Mesenchymal stem cell (in vitro differentiated cells and primary cell): ENCODE results near the gene KIAA1671.
"Not testable (repeated sequence)": the region's sequence is repeated elsewhere in the genome, so short reads cannot be mapped to it uniquely, and the experiment has no call there.

Experiments used
- DNase-seq: peaks from one replicate; pipeline ENCODE4 v3.0.0-alpha.2; 2013
- H2AFZ ChIP-seq: one replicate; pipeline ENCODE4 v1.6.1; 2013; ENCODE audit warnings: low read depth, mild to moderate bottlenecking, control low read depth, inconsistent platforms, low read length, moderate library complexity
- H2AK5ac ChIP-seq: 2 replicates; pipeline ENCODE4 v1.6.1; 2013; ENCODE audit warnings: low read length, moderate library complexity, mild to moderate bottlenecking, inconsistent platforms; ENCODE audit not compliant: severe bottlenecking
- H2BK120ac ChIP-seq: one replicate; pipeline ENCODE4 v1.6.1; 2013; ENCODE audit warnings: low read depth, mild to moderate bottlenecking, inconsistent platforms, low read length, moderate library complexity
- H2BK12ac ChIP-seq, 2 experiments: one replicate each; pipeline ENCODE4 v1.6.1; 2013; ENCODE audit warnings: inconsistent platforms in 2 of 2, low read length in 2 of 2, mild to moderate bottlenecking in 2 of 2, moderate library complexity in 2 of 2, control low read depth in 1 of 2
- H2BK15ac ChIP-seq: one replicate; pipeline ENCODE4 v1.6.1; 2013; ENCODE audit warnings: mild to moderate bottlenecking, low read depth, inconsistent platforms; ENCODE audit not compliant: poor library complexity, severe bottlenecking
- H2BK5ac ChIP-seq: 2 replicates; pipeline ENCODE4 v1.6.1; 2013; ENCODE audit warnings: low read depth, mild to moderate bottlenecking, low read length, control low read depth, inconsistent platforms; ENCODE audit not compliant: poor library complexity, severe bottlenecking
- H3K14ac ChIP-seq, 2 experiments: one replicate each; pipeline ENCODE4 v1.6.1; 2013; ENCODE audit warnings: inconsistent platforms in 2 of 2, low read length in 2 of 2, control low read depth in 1 of 2, mild to moderate bottlenecking in 1 of 2, moderate library complexity in 1 of 2
- H3K18ac ChIP-seq, 2 experiments: one replicate each; pipeline ENCODE4 v1.6.1; 2013; ENCODE audit warnings: inconsistent platforms in 2 of 2, low read length in 2 of 2, control low read depth in 1 of 2, low read depth in 1 of 2, mild to moderate bottlenecking in 1 of 2
- H3K23ac ChIP-seq, 2 experiments: one replicate each; pipeline ENCODE4 v1.6.1; 2013; ENCODE audit warnings: inconsistent platforms in 2 of 2, low read length in 2 of 2, mild to moderate bottlenecking in 2 of 2, moderate library complexity in 2 of 2, control low read depth in 1 of 2
- H3K27ac ChIP-seq: 2 replicates; pipeline ENCODE4 v1.5.1; 2013; ENCODE audit warnings: mild to moderate bottlenecking, moderate library complexity, low read length, control low read depth, inconsistent platforms; ENCODE audit not compliant: poor library complexity, severe bottlenecking
- H3K27me3 ChIP-seq, 2 experiments: 2 replicates each; pipeline versions ENCODE4 v1.6.1 to v1.7.0; 2013; ENCODE audit warnings: low read length in 2 of 2, mild to moderate bottlenecking in 2 of 2, moderate library complexity in 2 of 2, control low read depth in 1 of 2, inconsistent platforms in 1 of 2; ENCODE audit not compliant: control insufficient read depth in 1 of 2, insufficient read depth in 1 of 2
- H3K36me3 ChIP-seq, 2 experiments: 2 replicates each; pipeline versions ENCODE4 v1.6.1 to v1.7.0; 2013; ENCODE audit warnings: low read length in 2 of 2, control low read depth in 1 of 2, inconsistent platforms in 1 of 2, low read depth in 1 of 2, mild to moderate bottlenecking in 1 of 2; ENCODE audit not compliant: insufficient read depth in 2 of 2, control insufficient read depth in 1 of 2
- H3K4ac ChIP-seq, 2 experiments: one replicate each; pipeline ENCODE4 v1.6.1; 2013; ENCODE audit warnings: inconsistent platforms in 2 of 2, low read length in 2 of 2, mild to moderate bottlenecking in 2 of 2, moderate library complexity in 2 of 2, control low read depth in 1 of 2, low read depth in 1 of 2
- H3K4me1 ChIP-seq: 2 replicates; pipeline ENCODE4 v1.6.1; 2013; ENCODE audit warnings: low read depth, low read length, control low read depth; ENCODE audit not compliant: control insufficient read depth, insufficient read depth
- H3K4me2 ChIP-seq: 2 replicates; pipeline ENCODE4 v1.6.1; 2013; ENCODE audit warnings: low read length, mild to moderate bottlenecking, inconsistent platforms; ENCODE audit not compliant: poor library complexity, severe bottlenecking
- H3K4me3 ChIP-seq, 2 experiments: 2 replicates each; pipeline versions ENCODE4 v1.5.1 to v1.7.0; 2013; ENCODE audit warnings: low read length in 2 of 2, mild to moderate bottlenecking in 2 of 2, control low read depth in 1 of 2, low read depth in 1 of 2; ENCODE audit not compliant: insufficient read depth in 1 of 2
- H3K79me1 ChIP-seq: replicated peaks from 2 replicates; pipeline ENCODE4 v1.6.1; 2013; ENCODE audit warnings: mild to moderate bottlenecking, control low read depth, low read length, inconsistent platforms; ENCODE audit not compliant: poor library complexity, severe bottlenecking
- H3K9ac ChIP-seq: 2 replicates; pipeline ENCODE4 v1.7.0; 2013; ENCODE audit warnings: mild to moderate bottlenecking, low read length, moderate library complexity
- H3K9me3 ChIP-seq: 2 replicates; pipeline ENCODE4 v1.7.0; 2013; ENCODE audit warnings: mild to moderate bottlenecking, low read length; ENCODE audit not compliant: control insufficient read depth
- H4K8ac ChIP-seq: one replicate; pipeline ENCODE4 v1.6.1; 2013; ENCODE audit warnings: inconsistent platforms, mild to moderate bottlenecking, low read length, moderate library complexity
- H4K91ac ChIP-seq: one replicate; pipeline ENCODE4 v1.6.1; 2013; ENCODE audit warnings: mild to moderate bottlenecking, low read length, inconsistent platforms
- WGBS: methylation state at CpG from one replicate; pipeline ENCODE4 v1.1.7; 2013; ENCODE audit warnings: mixed read lengths; 5-methylcytosine and 5-hydroxymethylcytosine counted together

KIAA1671 gene

DNA sequence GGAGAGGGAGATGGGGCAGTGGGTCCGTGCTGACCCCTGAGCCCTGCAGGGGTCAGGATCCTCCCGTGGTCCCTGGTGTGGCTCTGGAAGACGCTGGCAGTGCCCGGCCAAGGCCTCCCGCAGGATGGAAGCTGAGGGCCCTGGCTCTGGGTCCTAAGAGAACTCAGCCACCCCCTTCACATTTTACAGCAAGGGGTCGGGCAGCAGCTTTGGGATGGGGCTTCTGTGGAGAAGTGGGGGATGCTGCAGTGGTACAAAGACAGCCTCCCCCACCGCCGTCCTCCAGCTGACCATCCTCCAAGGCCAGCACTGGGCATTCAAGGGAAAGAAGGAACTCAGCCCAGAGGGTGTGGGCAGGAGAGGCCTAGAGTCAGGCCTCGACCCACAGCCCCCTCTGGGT, 225.4 kb downstream of the KIAA1671 start:
- Histone ChIP-seq H3K14ac (no peak overlapping the region), H2BK12ac (no peak overlapping the region)
- 85% methylated on average over 7 of the region's 9 CpGs for WGBS

DNA sequence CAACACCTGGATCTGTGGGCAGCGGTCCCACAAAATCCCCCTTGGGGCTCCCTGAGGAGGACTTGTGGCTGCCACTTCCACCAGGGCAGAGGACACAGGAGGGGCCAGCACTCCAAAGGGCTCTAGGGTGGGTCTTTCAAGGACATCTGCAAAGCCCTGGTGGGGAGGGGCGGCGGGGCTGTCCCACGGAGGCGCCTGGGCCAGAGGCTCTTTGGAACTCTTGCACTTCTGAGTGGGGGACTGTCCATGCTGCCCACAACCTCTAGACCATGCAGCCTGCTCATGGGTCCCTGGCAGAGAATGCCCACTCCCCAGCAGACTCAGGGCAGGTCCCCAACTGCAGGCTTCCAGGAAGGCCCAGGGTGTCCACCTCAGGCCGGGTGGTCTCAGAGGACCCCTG, 225.8 kb downstream of the KIAA1671 start:
- H2BK15ac ChIP-seq, H3K4me1 ChIP-seq, H2BK120ac ChIP-seq, H3K9ac ChIP-seq, H4K91ac ChIP-seq, H3K79me1 ChIP-seq, H2AK5ac ChIP-seq, H2BK12ac ChIP-seq, H4K8ac ChIP-seq, H2BK5ac ChIP-seq, H3K27me3 ChIP-seq, H3K4me3 ChIP-seq, H3K27ac ChIP-seq, H3K18ac ChIP-seq, H3K4me2 ChIP-seq, DNase-seq, H3K14ac ChIP-seq, H3K4ac ChIP-seq, H2AFZ ChIP-seq, H3K23ac ChIP-seq: not testable (repeated sequence)
- Histone ChIP-seq H3K36me3 (peaks cover 19 to 20% of the 10 kb centered on the region in 2 experiments), H3K9me3 (peaks cover 15% of the 10 kb centered on the region)
- 84% methylated on average over 6 of the region's 6 CpGs for WGBS

More for the DNA sequence above, 225.4 kb downstream of the KIAA1671 start:
- H3K9me3 ChIP-seq = peaks cover 15% of the 10 kb centered on the region
- H3K4me2 ChIP-seq = no peak overlapping the region
- no peak overlapping the region for H4K91ac ChIP-seq
- H3K36me3 ChIP-seq = peaks cover 19 to 20% of the 10 kb centered on the region in 2 experiments
- no peak overlapping the region for H3K4ac ChIP-seq
- no peak overlapping the region for H3K18ac ChIP-seq
- peaks cover 0 to 3% of the 10 kb centered on the region in 2 experiments for H3K27me3 ChIP-seq
- H3K4me3 ChIP-seq = no peak overlapping the region
- no peak overlapping the region for H3K9ac ChIP-seq
- peaks cover 1% of the 10 kb centered on the region for H3K4me1 ChIP-seq
- no peak for DNase-seq
- H2AFZ ChIP-seq = no peak overlapping the region
- no peak overlapping the region for H2AK5ac ChIP-seq
- no peaks in the 10 kb centered on the region for H3K79me1 ChIP-seq
- H2BK5ac ChIP-seq = no peak overlapping the region
- no peak overlapping the region for H2BK15ac ChIP-seq
- no peak overlapping the region for H2BK120ac ChIP-seq
- no peak overlapping the region for H4K8ac ChIP-seq
- no peak overlapping the region for H3K27ac ChIP-seq
- H3K23ac ChIP-seq = no peak overlapping the region

DNA sequence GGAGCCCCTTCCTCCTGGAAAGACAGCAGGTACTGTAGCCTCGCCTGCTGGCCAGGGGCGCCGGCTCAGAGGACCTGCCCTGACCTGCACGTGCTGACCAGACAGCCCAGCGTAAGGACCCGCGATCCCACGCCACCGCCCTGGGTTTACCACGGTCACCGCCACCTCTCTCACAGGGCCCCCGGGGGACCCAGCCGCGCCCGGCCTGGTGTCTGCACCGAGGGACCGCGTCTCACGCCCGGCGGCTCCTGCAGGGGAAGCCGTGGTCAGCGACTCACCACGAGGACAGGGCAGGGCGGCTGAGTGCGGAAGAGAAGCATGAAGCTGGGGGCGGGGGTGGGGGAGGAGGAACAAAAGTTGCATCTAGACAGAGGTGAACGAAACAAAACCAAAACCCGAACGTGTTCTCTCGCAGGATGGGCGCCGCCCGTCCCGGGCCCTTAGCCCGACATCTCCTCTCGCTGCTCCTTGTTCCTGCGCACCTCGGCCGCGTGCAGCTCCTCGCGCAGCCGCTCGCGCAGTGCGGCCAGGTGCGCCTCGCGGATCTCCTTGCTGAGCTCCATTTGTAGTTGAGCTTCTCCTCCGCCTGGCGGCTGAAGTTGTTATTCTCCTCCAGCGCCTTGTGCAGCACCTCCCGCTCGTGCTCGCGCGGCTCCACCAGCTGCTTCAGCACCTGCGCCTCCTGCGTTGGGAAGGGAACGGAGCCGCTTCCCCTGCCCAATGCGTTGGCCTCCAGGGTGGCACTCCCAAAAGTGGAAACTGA, 226.5 kb downstream of the KIAA1671 start:
- H2AFZ ChIP-seq, H2BK12ac ChIP-seq, H2BK15ac ChIP-seq, H3K23ac ChIP-seq, H3K18ac ChIP-seq, H3K9ac ChIP-seq, H4K91ac ChIP-seq, H3K4ac ChIP-seq, DNase-seq, H4K8ac ChIP-seq, H3K4me1 ChIP-seq, H2BK5ac ChIP-seq, H3K4me2 ChIP-seq, H3K4me3 ChIP-seq, H2BK120ac ChIP-seq, H2AK5ac ChIP-seq, H3K14ac ChIP-seq, H3K27me3 ChIP-seq, H3K79me1 ChIP-seq, H3K27ac ChIP-seq: not testable (repeated sequence)
- Histone ChIP-seq H3K9me3 (peaks cover 15% of the 10 kb centered on the region), H3K36me3 (peaks cover 15 to 17% of the 10 kb centered on the region in 2 experiments)
- 91% methylated on average over 39 of the region's 63 CpGs for WGBS

DNA sequence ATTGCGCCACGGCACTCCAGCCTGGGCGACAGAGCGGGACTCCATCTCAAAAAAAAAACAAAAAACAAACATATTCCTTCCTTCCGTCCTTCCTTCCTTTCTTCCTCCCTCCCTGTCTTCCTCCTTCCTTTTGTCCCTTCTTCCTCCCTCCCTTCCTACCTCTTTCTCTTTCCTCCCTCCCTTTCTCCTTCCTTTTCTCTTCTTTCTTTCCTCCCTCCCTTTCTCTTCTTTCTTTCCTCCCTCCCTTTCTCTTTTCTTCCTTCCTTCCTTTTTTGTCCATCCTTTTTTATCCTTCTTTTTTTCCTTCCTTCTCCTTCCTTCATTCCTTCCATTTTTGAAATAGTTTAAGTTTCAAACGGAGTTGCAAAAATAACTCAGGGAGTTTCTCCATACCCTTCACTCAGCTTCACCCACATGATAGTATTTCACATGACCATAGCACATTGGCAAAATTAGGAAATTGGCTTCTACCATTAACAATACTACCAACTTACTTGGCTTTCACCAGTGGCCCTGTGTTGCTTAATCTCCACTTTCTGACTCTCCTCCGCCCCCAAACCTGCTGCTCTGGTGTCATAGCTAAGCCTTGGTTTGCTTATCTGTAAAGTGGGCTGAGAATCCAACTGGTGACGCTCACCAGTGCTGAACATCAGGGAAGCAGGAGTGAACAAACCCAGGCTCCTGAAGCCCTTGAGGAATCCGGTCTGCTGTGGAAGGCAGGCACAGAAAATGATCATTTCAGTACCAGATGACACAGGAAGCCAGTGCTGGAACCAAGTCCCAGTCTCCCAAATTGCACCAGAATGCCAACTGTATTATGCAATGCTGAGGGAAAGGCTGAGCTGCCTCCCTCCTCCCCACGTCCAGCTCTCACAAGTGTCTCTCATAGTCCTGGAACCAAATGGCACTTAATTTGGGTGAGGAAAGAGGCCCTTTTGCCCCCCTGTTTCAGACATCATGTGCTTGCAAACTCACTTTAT, 229.9 kb downstream of the KIAA1671 start:
- Histone ChIP-seq H3K4me1 (peaks cover 8% of the 10 kb centered on the region), H2AFZ (no peak overlapping the region), H3K4me3 (no peak overlapping the region), H2AK5ac (no peak overlapping the region), H3K36me3 (peaks cover 13 to 15% of the 10 kb centered on the region in 2 experiments), H3K23ac (no peak overlapping the region), H3K14ac (no peak overlapping the region), H3K79me1 (no peaks in the 10 kb centered on the region), H2BK15ac (no peak overlapping the region), H3K18ac (no peak overlapping the region), H2BK5ac (no peak overlapping the region), H4K91ac (no peak overlapping the region), H3K9me3 (peaks cover 15% of the 10 kb centered on the region), H2BK12ac (no peak overlapping the region), H3K27ac (no peak overlapping the region), H3K4me2 (no peak overlapping the region), H3K4ac (no peak overlapping the region), H3K27me3 (peaks cover 0 to 3% of the 10 kb centered on the region in 2 experiments), H2BK120ac (no peak overlapping the region), H4K8ac (peak overlapping the region; percentile 36), H3K9ac (no peak overlapping the region)
- 87% methylated on average over 10 of the region's 10 CpGs for WGBS
- DNase-seq = no peak
